ENCODE data around the gene DGCR6L. TPM values are rescaled to one million over a fixed set of nuclear protein-coding genes. Genes with fewer than 3 reads are reported as not detected.
"Not testable (repeated sequence)": the region's sequence is repeated elsewhere in the genome, so short reads cannot be mapped to it uniquely, and the experiment has no call there.

The DGCR6L gene
- total RNA-seq, 1 donor from 2014 or later, result 40.1 TPM

DNA sequence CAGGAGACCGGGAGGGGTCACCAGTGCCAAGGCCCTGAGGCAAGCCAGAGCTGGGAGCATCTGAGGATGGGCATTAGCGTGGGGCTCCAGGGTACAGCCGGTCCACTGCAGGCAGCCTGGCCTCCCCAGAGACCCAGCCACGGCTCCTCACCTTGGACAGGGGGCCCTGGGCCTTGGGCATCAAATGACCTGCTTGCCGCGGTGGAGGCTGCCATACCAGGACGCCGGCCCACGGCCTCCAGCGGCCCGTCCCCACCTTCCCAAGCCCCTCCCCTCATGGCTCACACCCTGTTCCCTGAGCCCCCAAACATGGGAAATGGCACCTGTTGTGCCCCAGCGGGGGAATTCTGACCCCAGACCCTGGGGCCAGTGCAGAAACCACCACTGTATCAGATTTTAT is 39.0 kb downstream of the DGCR6L start:
- Mint-ChIP-seq H3K27ac (no peak overlapping the region), H3K4me3 (no peak overlapping the region)

DNA sequence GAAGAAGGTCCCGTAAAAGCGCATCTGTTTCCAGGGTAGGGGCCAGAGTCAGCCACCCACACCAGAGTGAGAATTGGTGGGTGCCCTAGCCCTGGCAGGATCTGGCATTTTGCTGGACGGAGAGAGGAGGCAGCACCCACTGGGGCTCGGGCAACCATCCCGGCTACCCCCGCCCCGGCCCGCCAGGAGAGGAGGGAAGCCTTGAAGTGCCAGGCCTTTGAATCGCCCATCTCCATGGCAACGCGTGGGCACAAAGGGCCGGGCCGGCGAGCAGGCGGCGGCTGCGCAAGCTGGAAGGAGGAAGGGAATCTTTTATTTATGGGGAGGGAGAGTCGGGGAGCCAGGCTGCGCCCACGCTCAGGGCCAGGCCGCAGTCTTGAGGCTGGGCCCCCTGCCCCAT is 39.7 kb downstream of the DGCR6L start:
- H3K4me3 Mint-ChIP-seq; H3K27me3 Mint-ChIP-seq (ENCODE audit: low read depth); H3K36me3 Mint-ChIP-seq; H3K4me1 Mint-ChIP-seq; DNase-seq (ENCODE audit: low spot score in 2 of 2, unreplicated experiment in 2 of 2); H3K9me3 Mint-ChIP-seq; H3K27ac Mint-ChIP-seq: not testable (repeated sequence)

More for the DNA sequence above, 39.0 kb downstream of the DGCR6L start:
- Mint-ChIP-seq H3K27me3 (ENCODE audit: low read depth) (peaks cover 6% of the 10 kb centered on the region), H3K4me1 (no peaks in the 10 kb centered on the region), H3K9me3 (no peaks in the 10 kb centered on the region), H3K36me3 (no peaks in the 10 kb centered on the region)
- TF ChIP-seq, protein P1, sequence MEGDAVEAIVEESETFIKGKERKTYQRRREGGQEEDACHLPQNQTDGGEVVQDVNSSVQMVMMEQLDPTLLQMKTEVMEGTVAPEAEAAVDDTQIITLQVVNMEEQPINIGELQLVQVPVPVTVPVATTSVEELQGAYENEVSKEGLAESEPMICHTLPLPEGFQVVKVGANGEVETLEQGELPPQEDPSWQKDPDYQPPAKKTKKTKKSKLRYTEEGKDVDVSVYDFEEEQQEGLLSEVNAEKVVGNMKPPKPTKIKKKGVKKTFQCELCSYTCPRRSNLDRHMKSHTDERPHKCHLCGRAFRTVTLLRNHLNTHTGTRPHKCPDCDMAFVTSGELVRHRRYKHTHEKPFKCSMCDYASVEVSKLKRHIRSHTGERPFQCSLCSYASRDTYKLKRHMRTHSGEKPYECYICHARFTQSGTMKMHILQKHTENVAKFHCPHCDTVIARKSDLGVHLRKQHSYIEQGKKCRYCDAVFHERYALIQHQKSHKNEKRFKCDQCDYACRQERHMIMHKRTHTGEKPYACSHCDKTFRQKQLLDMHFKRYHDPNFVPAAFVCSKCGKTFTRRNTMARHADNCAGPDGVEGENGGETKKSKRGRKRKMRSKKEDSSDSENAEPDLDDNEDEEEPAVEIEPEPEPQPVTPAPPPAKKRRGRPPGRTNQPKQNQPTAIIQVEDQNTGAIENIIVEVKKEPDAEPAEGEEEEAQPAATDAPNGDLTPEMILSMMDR (IDR thresholded peaks at IDR 0.05; ENCODE audit: unreplicated experiment), result no peak
- no peak for DNase-seq (ENCODE audit: low spot score in 2 of 2, unreplicated experiment in 2 of 2)

DNA sequence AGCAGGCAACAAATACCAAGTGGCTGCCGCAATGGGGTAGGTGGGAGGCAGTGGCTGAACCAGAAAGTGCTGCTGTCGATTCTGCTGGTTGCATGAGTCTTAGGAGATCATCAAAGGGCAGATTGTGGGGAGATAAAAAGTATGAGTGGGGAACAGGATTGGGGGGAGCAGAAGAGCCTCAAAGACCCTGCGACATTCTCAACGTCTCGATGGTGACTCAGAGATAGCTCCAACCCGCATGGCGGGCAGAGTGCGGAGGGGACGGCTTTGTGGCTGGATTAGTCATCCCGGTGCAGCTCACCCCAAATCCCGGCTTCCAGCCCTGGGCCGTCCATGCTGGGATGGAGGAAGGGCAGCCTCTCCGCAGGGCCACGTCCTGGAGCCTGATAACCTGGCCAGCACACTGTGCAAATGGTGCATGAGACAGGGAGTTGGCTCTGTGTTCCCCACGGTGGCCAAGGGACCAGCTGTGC is 40.2 kb downstream of the DGCR6L start:
- H3K27ac Mint-ChIP-seq, result no peak overlapping the region
- TF ChIP-seq, protein P1 (IDR thresholded peaks at IDR 0.05; ENCODE audit: unreplicated experiment), result no peak
- peaks cover 6% of the 10 kb centered on the region for H3K27me3 Mint-ChIP-seq (ENCODE audit: low read depth)
- no peaks in the 10 kb centered on the region for H3K4me1 Mint-ChIP-seq
- no peak overlapping the region for H3K4me3 Mint-ChIP-seq
- no peaks in the 10 kb centered on the region for H3K36me3 Mint-ChIP-seq
- no peak for DNase-seq (ENCODE audit: low spot score in 2 of 2, unreplicated experiment in 2 of 2)
- no peaks in the 10 kb centered on the region for H3K9me3 Mint-ChIP-seq

DNA sequence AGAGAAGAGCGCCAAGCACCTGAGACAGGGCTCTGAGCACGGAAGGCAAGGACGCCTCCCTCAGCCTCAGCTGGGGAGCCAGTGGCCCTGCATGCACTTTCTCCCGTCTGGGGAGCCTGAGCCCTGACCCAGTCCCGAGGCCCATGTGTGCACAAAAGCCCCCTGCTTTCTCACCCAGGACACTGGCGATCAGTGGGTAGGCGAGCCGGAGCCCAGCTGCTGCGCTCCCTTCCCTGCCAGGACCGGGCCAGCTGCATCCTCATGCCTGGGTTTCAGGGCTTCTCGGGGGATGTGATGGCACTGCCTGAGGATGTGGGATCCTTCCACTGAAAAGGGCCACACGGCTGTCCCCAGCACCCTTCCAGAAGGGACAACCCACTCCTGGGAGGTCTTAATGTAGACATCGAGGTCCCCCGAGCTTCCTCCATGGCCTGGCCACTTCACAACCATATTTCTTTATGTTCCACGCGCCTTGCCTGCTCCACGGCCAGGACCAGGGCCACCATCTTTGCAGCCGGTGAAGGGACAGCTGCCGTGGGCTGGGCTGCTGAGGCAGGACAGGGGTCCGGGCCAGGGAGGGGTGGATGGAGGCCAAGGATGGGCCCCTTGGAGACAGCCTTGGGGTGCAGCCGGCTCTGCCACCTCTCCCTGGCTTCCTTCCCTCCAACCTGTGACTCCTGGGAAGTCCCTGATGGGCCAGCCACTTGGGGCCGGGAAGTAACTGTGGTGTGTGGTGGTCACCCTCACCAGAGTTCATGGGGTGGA is 41.0 kb downstream of the DGCR6L start:
- not testable (repeated sequence) for H3K27ac Mint-ChIP-seq; H3K27me3 Mint-ChIP-seq (ENCODE audit: low read depth); H3K9me3 Mint-ChIP-seq; H3K4me1 Mint-ChIP-seq; H3K4me3 Mint-ChIP-seq; DNase-seq (ENCODE audit: low spot score in 2 of 2, unreplicated experiment in 2 of 2); H3K36me3 Mint-ChIP-seq

DNA sequence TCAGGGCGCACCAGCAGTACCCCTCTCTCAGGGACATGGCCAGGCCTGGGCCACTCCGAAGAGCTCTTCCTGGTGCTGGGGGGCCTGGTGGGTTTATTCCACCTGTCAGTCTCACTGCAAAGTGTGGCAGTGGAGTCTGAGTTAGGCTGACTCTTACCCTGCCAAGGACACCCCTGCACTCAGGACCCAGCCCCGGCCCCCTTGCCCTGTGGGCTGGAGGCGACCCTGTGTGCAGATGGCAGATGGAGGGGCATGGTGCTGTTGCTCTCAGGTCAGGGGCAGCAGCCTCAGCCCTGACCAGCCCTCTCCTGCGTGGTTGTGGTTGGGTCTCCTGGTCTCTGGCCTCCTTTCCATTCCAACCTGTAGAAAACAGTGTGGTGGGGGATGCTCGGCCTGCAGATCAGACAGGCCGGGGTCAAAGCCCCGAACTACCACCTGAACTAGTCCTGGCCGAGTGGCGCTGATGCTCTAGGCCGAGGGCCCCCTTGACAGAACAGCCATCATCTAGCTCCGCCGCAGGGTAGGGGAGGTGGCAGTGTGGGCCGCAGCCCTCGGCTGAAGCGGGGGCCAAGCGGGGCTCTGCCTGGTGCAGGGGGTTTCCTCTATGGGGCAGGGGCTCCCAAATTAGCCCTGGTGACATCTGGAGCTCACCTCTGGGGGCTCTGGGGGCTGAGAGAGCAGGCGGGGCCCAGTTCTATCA is 41.8 kb downstream of the DGCR6L start:
- H3K9me3 Mint-ChIP-seq; H3K27me3 Mint-ChIP-seq (ENCODE audit: low read depth); DNase-seq (ENCODE audit: low spot score in 2 of 2, unreplicated experiment in 2 of 2); H3K4me3 Mint-ChIP-seq; H3K36me3 Mint-ChIP-seq; H3K4me1 Mint-ChIP-seq; H3K27ac Mint-ChIP-seq: not testable (repeated sequence)

DNA sequence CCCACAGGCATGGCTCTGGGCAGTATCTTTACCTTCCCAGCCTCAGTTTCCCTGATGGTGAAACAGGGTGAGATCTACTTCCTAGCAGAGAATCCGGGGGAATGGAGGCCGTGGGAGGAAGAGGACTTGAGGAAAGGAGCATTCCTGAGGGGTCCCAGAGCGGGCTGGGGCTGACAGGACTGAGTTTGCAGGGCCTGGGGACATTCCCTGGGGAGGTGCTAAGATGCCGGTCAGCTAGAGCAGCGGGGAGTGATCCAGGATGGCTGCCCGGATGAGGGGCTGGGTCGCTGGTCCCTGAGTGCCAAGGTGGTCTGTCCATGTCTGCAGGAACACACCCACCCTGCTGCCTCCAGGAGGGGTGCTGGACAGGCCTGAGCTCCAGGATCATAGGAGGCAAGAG is 43.4 kb downstream of the DGCR6L start:
- Mint-ChIP-seq H3K36me3 (no peaks in the 10 kb centered on the region), H3K9me3 (no peaks in the 10 kb centered on the region), H3K4me1 (no peaks in the 10 kb centered on the region), H3K27me3 (ENCODE audit: low read depth) (peaks cover 2% of the 10 kb centered on the region), H3K27ac (no peak overlapping the region), H3K4me3 (no peak overlapping the region)
- TF ChIP-seq, protein P1 (IDR thresholded peaks at IDR 0.05; ENCODE audit: unreplicated experiment), result no peak
- DNase-seq (ENCODE audit: low spot score in 2 of 2, unreplicated experiment in 2 of 2), result no peak

DNA sequence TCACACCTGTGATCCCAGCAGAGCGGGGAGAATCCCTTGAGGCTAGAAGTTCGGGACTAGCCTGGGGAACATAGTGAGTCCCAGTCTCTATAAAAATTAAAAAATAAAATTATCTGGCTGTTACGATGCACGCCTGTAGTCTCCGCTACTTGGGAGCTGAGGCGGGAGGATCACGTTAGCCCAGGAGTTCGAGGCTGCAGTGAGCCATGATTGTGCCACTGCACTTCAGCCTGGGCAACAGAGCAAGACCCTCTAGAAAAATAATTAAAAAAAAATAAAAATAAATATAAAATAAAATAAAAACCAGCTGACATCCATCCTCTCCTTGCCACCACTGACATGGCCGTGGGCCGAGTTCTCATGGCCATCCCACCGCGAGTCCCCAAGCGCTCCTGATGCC is 44.0 kb downstream of the DGCR6L start:
- TF ChIP-seq, protein P1 (IDR thresholded peaks at IDR 0.05; ENCODE audit: unreplicated experiment), result no peak
- no peak overlapping the region for H3K27ac Mint-ChIP-seq
- H3K36me3 Mint-ChIP-seq, result no peaks in the 10 kb centered on the region
- no peak for DNase-seq (ENCODE audit: low spot score in 2 of 2, unreplicated experiment in 2 of 2)
- no peak overlapping the region for H3K4me3 Mint-ChIP-seq
- H3K9me3 Mint-ChIP-seq, result no peaks in the 10 kb centered on the region
- peaks cover 2% of the 10 kb centered on the region for H3K27me3 Mint-ChIP-seq (ENCODE audit: low read depth)
- no peaks in the 10 kb centered on the region for H3K4me1 Mint-ChIP-seq

DNA sequence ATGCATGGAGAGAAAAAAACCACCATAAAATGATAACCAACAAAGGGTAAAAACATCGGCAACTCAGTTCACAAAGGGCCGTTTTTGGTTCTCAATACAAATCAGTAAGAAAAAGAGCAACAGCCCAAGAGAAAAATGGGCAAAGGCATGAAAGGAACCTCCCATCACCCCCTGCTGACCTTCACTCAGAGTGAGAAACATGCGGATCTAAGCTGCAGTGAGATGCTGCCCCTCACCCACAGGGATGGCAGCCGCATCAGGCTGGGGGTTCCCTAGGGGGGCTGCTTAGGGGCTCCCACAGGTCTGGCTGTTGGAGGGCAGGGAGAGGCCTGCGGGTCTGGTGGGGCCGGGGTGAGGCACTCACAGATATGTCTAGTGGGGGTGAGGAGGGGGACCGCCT is 44.5 kb downstream of the DGCR6L start:
- H3K4me3 Mint-ChIP-seq, H3K4me1 Mint-ChIP-seq, H3K9me3 Mint-ChIP-seq: not testable (repeated sequence)

DNA sequence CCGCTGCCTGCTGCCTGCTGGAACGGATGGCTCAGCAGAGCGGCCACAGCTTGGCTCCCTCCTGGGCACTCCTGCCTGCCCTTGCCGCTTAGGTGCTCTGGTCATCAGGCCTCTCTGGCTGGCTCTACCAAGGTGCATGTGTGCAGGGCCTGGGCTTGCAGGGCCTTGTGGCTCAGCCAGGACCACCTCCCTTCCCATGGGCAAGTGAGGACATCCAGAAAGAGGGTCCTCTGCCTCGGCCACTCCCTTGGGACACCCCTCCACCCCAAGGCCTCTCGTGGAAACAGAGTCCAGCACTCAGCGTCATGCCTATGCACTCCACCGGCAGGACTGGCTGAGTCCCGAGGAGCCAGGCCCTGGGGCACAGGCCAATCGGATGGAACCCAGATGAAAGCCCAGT is 45.5 kb downstream of the DGCR6L start:
- not testable (repeated sequence) for H3K4me1 Mint-ChIP-seq; H3K4me3 Mint-ChIP-seq; H3K9me3 Mint-ChIP-seq; H3K36me3 Mint-ChIP-seq; DNase-seq (ENCODE audit: low spot score in 2 of 2, unreplicated experiment in 2 of 2); H3K27me3 Mint-ChIP-seq (ENCODE audit: low read depth); H3K27ac Mint-ChIP-seq

More for the DNA sequence above, 44.5 kb downstream of the DGCR6L start:
- H3K36me3 Mint-ChIP-seq; H3K27me3 Mint-ChIP-seq (ENCODE audit: low read depth); DNase-seq (ENCODE audit: low spot score in 2 of 2, unreplicated experiment in 2 of 2); H3K27ac Mint-ChIP-seq: not testable (repeated sequence)

Measured in mesothelial cell of epicardium (in vitro differentiated cells).